CD4-positive, alpha-beta T cell treated with Interleukin-6 at 100 ng/mL for 8 hours (primary cell): ENCODE data around the gene DISP2.

Experiments
- DNase-seq: peaks from one replicate; pipeline ENCODE4 v3.0.0-alpha.2; 2020; ENCODE audit warnings: mixed read lengths, low spot score

The DISP2 gene

GRCh38 chr15:40392986-40393948, 35.2 kb downstream of the DISP2 start:
- DNase-seq = no peak

- DNase-seq = no peak
These were observed 39.8 kb downstream of the DISP2 start for GRCh38 chr15:40397688-40398412.

GRCh38 chr15:40398413-40398873, 40.4 kb downstream of the DISP2 start:
- DNase-seq = peak; percentile 9

GRCh38 chr15:40399370-40399769, 41.4 kb downstream of the DISP2 start:
- no peak for DNase-seq

GRCh38 chr15:40405501-40406381, 47.7 kb downstream of the DISP2 start, which contains the start of gene IVD:
TSS of gene IVD (plus strand) at chr15:40405795. CDS start at chr15:40405828, 33 bp downstream.
- DNase-seq = peak; percentile 83

GRCh38 chr15:40407330-40407990, 49.4 kb downstream of the DISP2 start:
- no peak for DNase-seq

GRCh38 chr15:40409366-40409765, 51.3 kb downstream of the DISP2 start:
- DNase-seq = no peak

- DNase-seq = no peak
These were observed 52.5 kb downstream of the DISP2 start for GRCh38 chr15:40410476-40410875.

- DNase-seq = no peak
These were observed 54.2 kb downstream of the DISP2 start for GRCh38 chr15:40412095-40412759.

GRCh38 chr15:40413036-40413435, 55.0 kb downstream of the DISP2 start:
- DNase-seq = no peak

GRCh38 chr15:40414816-40415215, 56.8 kb downstream of the DISP2 start:
- DNase-seq = no peak

GRCh38 chr15:40415226-40415625, 57.2 kb downstream of the DISP2 start:
- DNase-seq = no peak

GRCh38 chr15:40416056-40416455, 58.0 kb downstream of the DISP2 start:
- no peak for DNase-seq

- no peak for DNase-seq
These were observed 60.1 kb downstream of the DISP2 start for GRCh38 chr15:40418126-40418525.

GRCh38 chr15:40420071-40420713, 62.2 kb downstream of the DISP2 start:
- DNase-seq = no peak

GRCh38 chr15:40420793-40421192, 62.8 kb downstream of the DISP2 start:
- no peak for DNase-seq

- peak; percentile 70 for DNase-seq
These were observed 63.5 kb downstream of the DISP2 start for GRCh38 chr15:40421246-40422157.

GRCh38 chr15:40424483-40425115, 66.6 kb downstream of the DISP2 start:
- DNase-seq = no peak

GRCh38 chr15:40425681-40426080, 67.7 kb downstream of the DISP2 start:
- no peak for DNase-seq
